Measurements from ENCODE around the gene ART5. TPM values are rescaled to one million over a fixed set of nuclear protein-coding genes. Genes with fewer than 3 reads are reported as not detected.

Gene ART5
- total and polyA plus RNA-seq, 11 donors: 0.44 to 3.4 (median 1.2) TPM

DNA sequence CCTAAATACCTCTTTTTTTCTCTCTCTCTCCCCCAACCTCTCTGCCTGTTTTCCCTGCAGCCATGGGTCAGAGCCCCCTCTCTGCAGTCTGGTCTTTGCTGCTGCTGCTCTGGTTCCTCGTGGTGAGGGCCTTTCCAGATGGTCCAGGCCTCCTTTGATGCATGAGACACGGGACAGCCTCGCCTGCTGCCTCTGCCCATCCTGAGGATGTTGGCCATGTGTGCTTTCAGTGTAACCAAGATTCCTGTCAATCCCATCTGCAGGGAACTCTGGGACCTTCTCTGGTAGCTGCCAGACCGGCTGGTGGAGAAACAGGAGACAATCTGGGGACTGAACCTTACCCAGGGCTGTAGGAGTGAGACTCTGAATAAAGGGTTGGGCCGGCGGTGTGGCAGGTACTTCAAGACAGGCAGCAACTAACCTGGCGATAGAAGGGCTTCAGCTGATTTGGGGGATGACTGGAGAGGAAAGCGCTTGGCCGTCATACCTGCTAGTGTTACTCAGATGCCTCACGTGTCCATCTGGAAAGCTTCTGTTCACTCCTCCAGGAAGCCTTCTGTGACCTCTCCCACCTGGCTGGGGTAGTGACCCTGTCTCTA lies 22.3 kb upstream of the ART5 start:
- Histone ChIP-seq H3K4me1 (peaks cover 0 to 6% (median 0%) of the 10 kb centered on the region in 12 donors), H3K27ac (no peak overlapping the region), H3K36me3 (peaks cover 0 to 49% (median 13%) of the 10 kb centered on the region in 9 donors), H3K27me3 (no peaks in the 10 kb centered on the region), H3K4me3 (no peak overlapping the region), H3K9me3 (no peaks in the 10 kb centered on the region)
- 75 to 91% (median 86%) methylated on average over 4 to 10 of the region's 10 CpGs for WGBS, 4 donors
- no peak for TF ChIP-seq POLR2A (IDR thresholded peaks at IDR 0.05)
- TF ChIP-seq, protein P1, sequence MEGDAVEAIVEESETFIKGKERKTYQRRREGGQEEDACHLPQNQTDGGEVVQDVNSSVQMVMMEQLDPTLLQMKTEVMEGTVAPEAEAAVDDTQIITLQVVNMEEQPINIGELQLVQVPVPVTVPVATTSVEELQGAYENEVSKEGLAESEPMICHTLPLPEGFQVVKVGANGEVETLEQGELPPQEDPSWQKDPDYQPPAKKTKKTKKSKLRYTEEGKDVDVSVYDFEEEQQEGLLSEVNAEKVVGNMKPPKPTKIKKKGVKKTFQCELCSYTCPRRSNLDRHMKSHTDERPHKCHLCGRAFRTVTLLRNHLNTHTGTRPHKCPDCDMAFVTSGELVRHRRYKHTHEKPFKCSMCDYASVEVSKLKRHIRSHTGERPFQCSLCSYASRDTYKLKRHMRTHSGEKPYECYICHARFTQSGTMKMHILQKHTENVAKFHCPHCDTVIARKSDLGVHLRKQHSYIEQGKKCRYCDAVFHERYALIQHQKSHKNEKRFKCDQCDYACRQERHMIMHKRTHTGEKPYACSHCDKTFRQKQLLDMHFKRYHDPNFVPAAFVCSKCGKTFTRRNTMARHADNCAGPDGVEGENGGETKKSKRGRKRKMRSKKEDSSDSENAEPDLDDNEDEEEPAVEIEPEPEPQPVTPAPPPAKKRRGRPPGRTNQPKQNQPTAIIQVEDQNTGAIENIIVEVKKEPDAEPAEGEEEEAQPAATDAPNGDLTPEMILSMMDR (IDR thresholded peaks at IDR 0.05): no peak
- intact Hi-C loops (cut with DNase I): no loop called here
- ATAC-seq (no peak), DNase-seq (no peak)

DNA sequence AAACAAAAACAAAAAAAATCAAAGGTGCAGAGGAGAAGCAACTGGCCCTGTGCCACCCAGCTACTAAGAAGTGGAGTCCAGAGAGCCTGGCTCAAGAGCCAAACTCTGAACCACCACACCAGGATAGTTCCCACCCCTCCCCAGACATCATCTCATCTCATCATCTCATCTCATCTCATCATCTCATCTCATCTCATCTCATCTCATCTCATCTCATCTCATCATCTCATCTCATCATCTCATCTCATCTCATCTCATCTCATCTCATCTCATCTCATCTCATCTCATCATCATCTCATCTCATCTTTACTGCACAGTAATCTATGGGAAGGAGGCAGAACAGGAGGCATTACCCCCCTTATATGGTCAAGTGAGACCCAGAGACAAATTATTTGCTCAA lies 21.1 kb upstream of the ART5 start:
- ATAC-seq: no peak
- Histone ChIP-seq H3K4me3 (no peak overlapping the region), H3K36me3 (peaks cover 0 to 36% (median 7%) of the 10 kb centered on the region in 9 donors), H3K4me1 (peaks cover 0 to 6% (median 0%) of the 10 kb centered on the region in 12 donors), H3K27ac (no peak overlapping the region), H3K9me3 (no peaks in the 10 kb centered on the region), H3K27me3 (no peaks in the 10 kb centered on the region)
- no peak for TF ChIP-seq POLR2A (IDR thresholded peaks at IDR 0.05)
- TF ChIP-seq, protein P1 (IDR thresholded peaks at IDR 0.05): no peak
- intact Hi-C loops (cut with DNase I): no loop called here
- no peak for DNase-seq

DNA sequence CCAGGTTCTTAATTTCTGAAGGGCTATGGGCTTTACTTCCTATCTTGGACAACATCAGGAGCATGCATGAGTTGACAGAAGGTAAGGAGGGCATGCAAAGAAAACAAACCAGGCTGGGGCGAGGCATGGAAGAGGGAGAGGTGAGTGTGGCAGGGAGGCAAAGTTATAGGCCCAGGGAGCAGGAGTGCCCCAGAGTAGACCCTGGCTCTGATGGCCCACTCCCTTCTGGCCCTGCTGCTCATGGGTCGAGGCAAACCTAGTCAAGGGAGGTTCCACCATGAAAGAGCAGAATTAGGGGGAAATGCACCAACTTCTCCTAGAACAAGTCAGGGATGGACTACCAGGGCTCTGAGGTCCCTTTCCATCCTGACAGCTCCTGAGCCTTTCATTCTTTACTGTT lies 19.2 kb upstream of the ART5 start:
- Histone ChIP-seq H3K27ac (no peak overlapping the region), H3K36me3 (peaks cover 0 to 18% (median 1%) of the 10 kb centered on the region in 9 donors), H3K27me3 (no peaks in the 10 kb centered on the region), H3K9me3 (no peaks in the 10 kb centered on the region), H3K4me1 (peaks cover 0 to 5% (median 0%) of the 10 kb centered on the region in 12 donors), H3K4me3 (no peak overlapping the region)
- intact Hi-C loops (cut with DNase I): no loop called here
- 83 to 94% (median 93%) methylated on average over 2 of the region's 2 CpGs for WGBS, 4 donors
- no peak for DNase-seq
- no peak for TF ChIP-seq POLR2A (IDR thresholded peaks at IDR 0.05)
- TF ChIP-seq, protein P1 (IDR thresholded peaks at IDR 0.05): no peak
- ATAC-seq: no peak

GRCh38 chr11:3659595-3660515 lies 18.1 kb upstream of the ART5 start:
- DNase-seq (no peak), ATAC-seq (no peak)
- intact Hi-C loops (cut with DNase I): no loop called here
- WGBS, 4 donors: 91 to 93% (median 92%) methylated on average over 26 to 33 of the region's 33 CpGs
- Histone ChIP-seq H3K4me3 (no peak overlapping the region), H3K36me3 (peaks cover 0 to 8% (median 0%) of the 10 kb centered on the region in 9 donors), H3K4me1 (no peaks in the 10 kb centered on the region), H3K27ac (no peak overlapping the region), H3K9me3 (no peaks in the 10 kb centered on the region), H3K27me3 (no peaks in the 10 kb centered on the region)
- TF ChIP-seq, protein P1 (IDR thresholded peaks at IDR 0.05): no peak
- no peak for TF ChIP-seq POLR2A (IDR thresholded peaks at IDR 0.05)

Measured in heart left ventricle (tissue), 16 donors.